Endothelial cell (in vitro differentiated cells): Measurements from ENCODE around the gene DEGS2. TPM values are rescaled to one million over a fixed set of nuclear protein-coding genes. Genes with fewer than 3 reads are reported as not detected.

Source experiments
- DNase-seq: peaks from one replicate; pipeline ENCODE4 v3.0.0; 2021; ENCODE audit warnings: low spot score
- H3K27ac Mint-ChIP-seq: one replicate; pipeline ENCODE4 v1.8.0; 2021; ENCODE audit warnings: mixed read lengths, inconsistent platforms; ENCODE audit not compliant: unreplicated experiment
- H3K27me3 Mint-ChIP-seq: one replicate; pipeline ENCODE4 v1.8.0; 2021; ENCODE audit warnings: mild to moderate bottlenecking, moderate library complexity, mixed read lengths, inconsistent platforms; ENCODE audit not compliant: unreplicated experiment
- H3K36me3 Mint-ChIP-seq: one replicate; pipeline ENCODE4 v1.8.0; 2021; ENCODE audit warnings: mild to moderate bottlenecking, low read depth, mixed read lengths, inconsistent platforms; ENCODE audit not compliant: unreplicated experiment
- H3K4me1 Mint-ChIP-seq: one replicate; pipeline ENCODE4 v1.8.0; 2021; ENCODE audit warnings: mild to moderate bottlenecking, mixed read lengths, inconsistent platforms; ENCODE audit not compliant: unreplicated experiment
- H3K4me3 Mint-ChIP-seq: one replicate; pipeline ENCODE4 v1.8.0; 2021; ENCODE audit warnings: mild to moderate bottlenecking, mixed read lengths, inconsistent platforms; ENCODE audit not compliant: unreplicated experiment
- H3K9me3 Mint-ChIP-seq: one replicate; pipeline ENCODE4 v1.8.0; 2021; ENCODE audit warnings: mixed read lengths, inconsistent platforms; ENCODE audit not compliant: unreplicated experiment
- CTCF ChIP-seq: fragments of 200-600 bp; sonication (generic); IDR thresholded peaks from one replicate; pipeline ENCODE4 v1.5.0; 2021; ENCODE audit warnings: antibody characterized with exemption; ENCODE audit not compliant: unreplicated experiment
- total RNA-seq: library from RNA; stranded (reverse); fragmentation: NEBNext Ultra II Directional; extraction: Animal tissue kit (Norgen Biotek cat#: 25700); gene quantifications from one replicate; pipeline ENCODE4 v1.2.1, GENCODE V29; 2021; ENCODE audit not compliant: unreplicated experiment

The DEGS2 gene
- total RNA-seq, 1 donor from 2014 or later, result not detected

- Mint-ChIP-seq H3K4me1 (peaks cover 60% of the 10 kb centered on the region), H3K27me3 (peaks cover 3% of the 10 kb centered on the region), H3K9me3 (no peaks in the 10 kb centered on the region), H3K27ac (no peak overlapping the region), H3K36me3 (no peaks in the 10 kb centered on the region), H3K4me3 (no peak overlapping the region)
- no peak for DNase-seq
- TF ChIP-seq CTCF, result no peak
These were observed 53.0 kb downstream of the DEGS2 start for GRCh38 chr14:100106250-100107112.

GRCh38 chr14:100105357-100106169 lies 53.9 kb downstream of the DEGS2 start:
- no peak for DNase-seq
- H3K27me3 Mint-ChIP-seq, result peaks cover 3% of the 10 kb centered on the region

GRCh38 chr14:100104523-100105300 lies 54.7 kb downstream of the DEGS2 start:
- Mint-ChIP-seq H3K9me3 (no peaks in the 10 kb centered on the region), H3K4me3 (no peak overlapping the region), H3K4me1 (peaks cover 60% of the 10 kb centered on the region), H3K27me3 (peaks cover 2% of the 10 kb centered on the region), H3K27ac (no peak overlapping the region), H3K36me3 (no peaks in the 10 kb centered on the region)
- TF ChIP-seq CTCF, result no peak
- DNase-seq, result no peak

More at GRCh38 chr14:100105357-100106169, 53.9 kb downstream of the DEGS2 start:
- Mint-ChIP-seq H3K4me1 (peaks cover 60% of the 10 kb centered on the region), H3K36me3 (no peaks in the 10 kb centered on the region), H3K9me3 (no peaks in the 10 kb centered on the region), H3K27ac (no peak overlapping the region), H3K4me3 (no peak overlapping the region)
- TF ChIP-seq CTCF, result no peak

GRCh38 chr14:100104006-100104352 lies 55.5 kb downstream of the DEGS2 start:
- Mint-ChIP-seq H3K4me1 (peaks cover 56% of the 10 kb centered on the region), H3K27me3 (no peaks in the 10 kb centered on the region), H3K9me3 (no peaks in the 10 kb centered on the region), H3K36me3 (no peaks in the 10 kb centered on the region), H3K4me3 (no peak overlapping the region), H3K27ac (no peak overlapping the region)
- TF ChIP-seq CTCF, result no peak
- DNase-seq, result no peak
